Measurements from ENCODE around the gene FMNL2.

GRCh38 chr2:152556506-152556905, 221.5 kb downstream of the FMNL2 start:
- TF ChIP-seq ZNF274 (IDR thresholded peaks at IDR 0.05; ENCODE audit: low read depth, low read length) (no peak), CTCF (IDR thresholded peaks at IDR 0.05 in 2 of 3, conservative IDR thresholded peaks at IDR 0.05 in 1 of 3; ENCODE audit: borderline replicate concordance in 1 of 3, insufficient read depth in 1 of 3, low read depth in 2 of 3, low read length in 2 of 3) (no peak), EZH2phosphoT487 (IDR thresholded peaks at IDR 0.05; ENCODE audit: borderline replicate concordance) (no peak), POLR2A (IDR thresholded peaks at IDR 0.05; ENCODE audit: borderline replicate concordance, extremely low read depth, insufficient read depth, insufficient read length) (no peak)

Data from HCT116 (cell line).